Measurements from ENCODE around the gene LCNL1.

Gene LCNL1

GRCh38 chr9:136973618-136974617 lies 8.9 kb upstream of the LCNL1 start:
- Histone ChIP-seq H3K27ac (no peak overlapping the region), H3K4me2 (ENCODE audit: low read length) (no peak overlapping the region), H3K36me3 (ENCODE audit: control insufficient read depth, insufficient read depth, low read length) (no peaks in the 10 kb centered on the region), H3K79me2 (no peaks in the 10 kb centered on the region), H3K4me3 (ENCODE audit: low read depth, low read length) (no peak overlapping the region), H2AFZ (no peak overlapping the region), H3K4me1 (no peaks in the 10 kb centered on the region), H3K27me3 (ENCODE audit: control insufficient read depth, insufficient read depth, low read length) (no peaks in the 10 kb centered on the region), H3K9me3 (ENCODE audit: control insufficient read depth, low read length) (no peaks in the 10 kb centered on the region), H3K9ac (no peak overlapping the region)
- no peak for TF ChIP-seq CTCF (IDR thresholded peaks at IDR 0.05)

- H3K4me1 ChIP-seq, result no peaks in the 10 kb centered on the region
- no peak overlapping the region for H3K9ac ChIP-seq
- no peaks in the 10 kb centered on the region for H3K27me3 ChIP-seq (ENCODE audit: control insufficient read depth, insufficient read depth, low read length)
- no peak overlapping the region for H3K4me3 ChIP-seq (ENCODE audit: low read depth, low read length)
- no peaks in the 10 kb centered on the region for H3K9me3 ChIP-seq (ENCODE audit: control insufficient read depth, low read length)
- no peak overlapping the region for H2AFZ ChIP-seq
- H3K79me2 ChIP-seq, result no peaks in the 10 kb centered on the region
- no peak overlapping the region for H3K4me2 ChIP-seq (ENCODE audit: low read length)
- H3K36me3 ChIP-seq (ENCODE audit: control insufficient read depth, insufficient read depth, low read length), result no peaks in the 10 kb centered on the region
- H3K27ac ChIP-seq, result no peak overlapping the region
- TF ChIP-seq CTCF (IDR thresholded peaks at IDR 0.05), result no peak
Observed at GRCh38 chr9:136974817-136975535, 7.8 kb upstream of the LCNL1 start.

- H3K9me3 ChIP-seq (ENCODE audit: control insufficient read depth, low read length), result no peaks in the 10 kb centered on the region
- H3K79me2 ChIP-seq, result no peaks in the 10 kb centered on the region
- H3K36me3 ChIP-seq (ENCODE audit: control insufficient read depth, insufficient read depth, low read length), result no peaks in the 10 kb centered on the region
- H3K27me3 ChIP-seq (ENCODE audit: control insufficient read depth, insufficient read depth, low read length), result no peaks in the 10 kb centered on the region
- H3K4me1 ChIP-seq, result no peaks in the 10 kb centered on the region
- no peak overlapping the region for H2AFZ ChIP-seq
- H3K4me3 ChIP-seq (ENCODE audit: low read depth, low read length), result no peak overlapping the region
- H3K9ac ChIP-seq, result no peak overlapping the region
- no peak overlapping the region for H3K27ac ChIP-seq
- no peak for TF ChIP-seq CTCF (IDR thresholded peaks at IDR 0.05)
- no peak overlapping the region for H3K4me2 ChIP-seq (ENCODE audit: low read length)
Observed at GRCh38 chr9:136975644-136976043, 7.1 kb upstream of the LCNL1 start.

- H3K4me2 ChIP-seq (ENCODE audit: low read length), result peak within 1 kb of the TSS; percentile 51
- no peak for TF ChIP-seq CTCF (IDR thresholded peaks at IDR 0.05)
- no peak within 1 kb of the TSS for H3K4me3 ChIP-seq (ENCODE audit: low read depth, low read length)
- no peaks in the 10 kb centered on the region for H3K27me3 ChIP-seq (ENCODE audit: control insufficient read depth, insufficient read depth, low read length)
- H3K36me3 ChIP-seq (ENCODE audit: control insufficient read depth, insufficient read depth, low read length), result no peaks in the 10 kb centered on the region
- no peak within 1 kb of the TSS for H3K9ac ChIP-seq
- H3K4me1 ChIP-seq, result no peaks in the 10 kb centered on the region
- H2AFZ ChIP-seq, result peak within 1 kb of the TSS; percentile 56
- no peak within 1 kb of the TSS for H3K27ac ChIP-seq
- H3K79me2 ChIP-seq, result no peaks in the 10 kb centered on the region
- no peaks in the 10 kb centered on the region for H3K9me3 ChIP-seq (ENCODE audit: control insufficient read depth, low read length)
Observed at GRCh38 chr9:136977223-136977622, 5.6 kb upstream of the LCNL1 start, which contains the start of gene PTGDS. PTGDS (plus strand) TSS chr9:136977504; CDS start chr9:136977579, 75 bp downstream.
